ENCODE data around the gene WNT2B. TPM values are rescaled to one million over a fixed set of nuclear protein-coding genes. Genes with fewer than 3 reads are reported as not detected.

Gene WNT2B
- total RNA-seq, 1 experiment from 2014 or later = 14.7 TPM

DNA sequence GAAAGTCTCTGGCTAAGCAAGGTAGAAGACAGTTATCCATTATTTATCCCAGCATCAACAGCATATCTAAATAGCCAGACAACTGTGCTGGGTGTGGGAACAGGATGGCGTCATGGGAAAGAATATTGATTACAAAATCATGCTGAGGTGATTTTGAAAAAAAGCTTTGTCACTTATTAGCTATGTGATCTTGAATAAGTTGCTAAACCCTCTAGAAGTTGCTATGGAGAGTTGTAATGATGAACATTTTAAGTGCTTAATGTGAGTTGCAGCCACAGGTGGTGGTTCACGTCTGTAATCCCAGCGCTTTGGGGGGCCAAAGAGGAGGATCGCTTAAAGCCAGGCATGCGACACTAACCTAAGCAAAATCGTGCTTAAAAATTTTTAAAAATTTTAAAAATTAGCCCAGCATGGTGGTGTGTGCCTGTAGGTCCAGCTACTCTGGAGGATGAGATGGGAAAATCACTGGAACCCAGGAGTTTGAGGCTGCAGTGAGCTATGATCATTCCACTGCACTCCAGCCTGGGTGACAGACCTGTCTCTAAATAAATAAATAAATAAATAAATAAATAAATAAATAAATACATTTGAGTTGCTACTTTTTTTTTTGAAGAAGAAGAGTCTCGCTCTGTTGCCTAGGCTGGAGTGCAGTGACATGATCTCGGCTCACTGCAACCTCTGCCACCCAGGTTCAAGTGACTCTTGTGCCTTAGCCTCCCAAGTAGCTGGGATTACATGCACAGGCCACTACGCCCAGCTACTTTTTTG, 33.6 kb downstream of the WNT2B start:
- Histone ChIP-seq H3K27ac (no peak overlapping the region), H3K4me3 (no peak overlapping the region), H3K9me3 (replicated peaks) (no peaks in the 10 kb centered on the region), H3K36me3 (peaks cover 29% of the 10 kb centered on the region), H3K27me3 (replicated peaks) (no peaks in the 10 kb centered on the region), H3K4me1 (replicated peaks) (peaks cover 35% of the 10 kb centered on the region)
- DNase-seq (ENCODE audit: low read depth in 1 of 2, low spot score in 2 of 2) = no peak

DNA sequence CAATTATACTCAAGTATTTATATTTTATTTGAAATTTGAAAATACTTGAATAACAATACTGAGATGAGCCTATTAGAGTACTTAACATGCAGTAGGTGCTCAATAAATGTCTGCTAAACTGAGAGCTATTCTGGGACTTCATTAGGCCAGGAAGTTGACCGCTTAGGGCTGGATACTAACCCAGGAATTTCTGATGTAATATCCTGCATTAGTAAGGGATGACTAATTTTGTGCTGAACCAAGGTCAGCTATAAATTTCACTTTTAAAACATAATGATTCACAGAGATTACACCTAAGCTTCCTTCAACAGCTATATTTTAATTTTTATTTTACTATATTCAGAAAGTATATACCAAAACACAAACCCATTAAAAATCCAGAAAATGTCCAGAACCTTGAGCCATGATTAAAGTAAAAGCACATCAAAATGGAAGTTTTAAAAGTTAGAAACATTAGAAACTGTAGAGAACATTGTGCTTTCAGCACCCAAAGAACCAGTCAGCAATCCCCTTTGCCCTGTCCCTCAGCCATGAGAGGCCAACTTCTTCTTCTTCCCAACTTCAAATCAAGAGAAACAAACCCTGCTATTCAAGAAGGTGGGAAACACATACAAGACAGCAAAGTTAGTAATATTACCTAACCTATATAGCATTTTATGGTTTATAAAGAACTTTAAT, 35.4 kb downstream of the WNT2B start:
- Histone ChIP-seq H3K4me1 (replicated peaks) (peaks cover 34% of the 10 kb centered on the region), H3K27me3 (replicated peaks) (no peaks in the 10 kb centered on the region), H3K9me3 (replicated peaks) (no peaks in the 10 kb centered on the region), H3K36me3 (peaks cover 28% of the 10 kb centered on the region), H3K4me3 (no peak overlapping the region), H3K27ac (peak overlapping the region; percentile 99)
- peak; percentile 59 to 79 for DNase-seq (ENCODE audit: low read depth in 1 of 2, low spot score in 2 of 2)

DNA sequence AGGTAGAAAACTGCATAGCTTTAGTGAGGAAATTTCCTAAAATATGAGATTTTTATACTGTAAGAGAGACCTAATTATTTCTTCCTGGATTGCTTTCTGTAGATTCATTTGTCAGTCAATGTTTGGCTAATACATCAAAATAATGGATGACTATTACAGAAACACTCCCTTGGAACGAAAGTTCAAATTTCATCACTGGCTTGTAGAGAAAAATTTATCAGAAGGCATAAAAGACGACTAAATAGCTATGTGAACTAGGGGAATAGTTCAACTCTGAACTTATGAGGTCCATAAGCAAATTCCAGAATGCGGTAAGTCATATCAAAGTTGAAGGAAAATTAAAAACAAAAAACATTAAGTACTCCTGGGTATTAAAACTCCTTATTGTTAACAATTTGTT, 36.0 kb downstream of the WNT2B start:
- peaks cover 34% of the 10 kb centered on the region for H3K4me1 ChIP-seq (replicated peaks)
- DNase-seq (ENCODE audit: low read depth in 1 of 2, low spot score in 2 of 2) = no peak

DNA sequence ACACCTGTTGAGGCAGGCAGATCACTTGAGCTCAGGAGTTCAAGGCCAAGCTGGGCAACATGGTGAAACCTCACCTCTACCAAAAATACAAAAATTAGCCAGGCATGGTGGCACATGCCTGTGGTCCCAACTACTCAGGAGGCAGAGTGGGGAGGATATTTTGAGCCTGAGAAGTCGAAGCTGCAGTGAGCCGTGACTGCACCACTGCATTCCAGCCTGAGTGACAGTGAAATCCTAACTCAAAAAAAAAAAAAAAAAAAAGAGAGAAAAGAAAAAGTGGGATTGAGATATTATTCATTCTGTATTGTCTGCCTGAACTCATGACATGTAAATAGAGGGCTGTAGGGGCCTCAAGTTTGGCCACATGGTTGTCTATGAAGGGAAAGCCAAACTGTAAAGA, 37.3 kb downstream of the WNT2B start:
- Histone ChIP-seq H3K27ac (peak overlapping the region; percentile 99), H3K4me3 (no peak overlapping the region)
- DNase-seq (ENCODE audit: low read depth in 1 of 2, low spot score in 2 of 2) = peak; percentile 59 to 62

More for the DNA sequence above, 36.0 kb downstream of the WNT2B start:
- H3K27me3 ChIP-seq (replicated peaks) = no peaks in the 10 kb centered on the region
- H3K27ac ChIP-seq = peak overlapping the region; percentile 99
- no peaks in the 10 kb centered on the region for H3K9me3 ChIP-seq (replicated peaks)
- no peak overlapping the region for H3K4me3 ChIP-seq
- H3K36me3 ChIP-seq = peaks cover 27% of the 10 kb centered on the region

GRCh38 chr1:112548547-112548946, 39.8 kb downstream of the WNT2B start:
- H3K36me3 ChIP-seq = peaks cover 9% of the 10 kb centered on the region
- no peaks in the 10 kb centered on the region for H3K27me3 ChIP-seq (replicated peaks)
- peaks cover 30% of the 10 kb centered on the region for H3K4me1 ChIP-seq (replicated peaks)
- no peak overlapping the region for H3K4me3 ChIP-seq
- H3K9me3 ChIP-seq (replicated peaks) = no peaks in the 10 kb centered on the region
- no peak overlapping the region for H3K27ac ChIP-seq
- DNase-seq (ENCODE audit: low read depth in 1 of 2, low spot score in 2 of 2) = no peak

More for the DNA sequence above, 37.3 kb downstream of the WNT2B start:
- no peaks in the 10 kb centered on the region for H3K27me3 ChIP-seq (replicated peaks)
- H3K36me3 ChIP-seq = peaks cover 15% of the 10 kb centered on the region
- H3K4me1 ChIP-seq (replicated peaks) = peaks cover 34% of the 10 kb centered on the region
- H3K9me3 ChIP-seq (replicated peaks) = no peaks in the 10 kb centered on the region

GRCh38 chr1:112549590-112549989, 40.8 kb downstream of the WNT2B start:
- no peak for DNase-seq (ENCODE audit: low read depth in 1 of 2, low spot score in 2 of 2)
- peaks cover 20% of the 10 kb centered on the region for H3K4me1 ChIP-seq (replicated peaks)
- no peaks in the 10 kb centered on the region for H3K9me3 ChIP-seq (replicated peaks)
- H3K36me3 ChIP-seq = peaks cover 9% of the 10 kb centered on the region
- H3K27ac ChIP-seq = no peak overlapping the region
- no peak overlapping the region for H3K4me3 ChIP-seq
- no peaks in the 10 kb centered on the region for H3K27me3 ChIP-seq (replicated peaks)

GRCh38 chr1:112554411-112554810, 45.6 kb downstream of the WNT2B start:
- Histone ChIP-seq H3K27ac (no peak overlapping the region), H3K36me3 (no peaks in the 10 kb centered on the region)
- DNase-seq (ENCODE audit: low read depth in 1 of 2, low spot score in 2 of 2) = no peak

GRCh38 chr1:112557385-112557784, 48.6 kb downstream of the WNT2B start:
- no peak overlapping the region for H3K27ac ChIP-seq
- no peak overlapping the region for H3K4me3 ChIP-seq
- no peaks in the 10 kb centered on the region for H3K27me3 ChIP-seq (replicated peaks)
- H3K36me3 ChIP-seq = no peaks in the 10 kb centered on the region
- peaks cover 4% of the 10 kb centered on the region; the same call in 1 of the 2 replicates for H3K4me1 ChIP-seq (replicated peaks)
- H3K9me3 ChIP-seq (replicated peaks) = no peaks in the 10 kb centered on the region
- DNase-seq (ENCODE audit: low read depth in 1 of 2, low spot score in 2 of 2) = no peak

More at GRCh38 chr1:112554411-112554810, 45.6 kb downstream of the WNT2B start:
- H3K9me3 ChIP-seq (replicated peaks) = no peaks in the 10 kb centered on the region
- no peaks in the 10 kb centered on the region for H3K27me3 ChIP-seq (replicated peaks)
- H3K4me1 ChIP-seq (replicated peaks) = peaks cover 4% of the 10 kb centered on the region; the same call in 1 of the 2 replicates
- no peak overlapping the region for H3K4me3 ChIP-seq

- no peaks in the 10 kb centered on the region for H3K9me3 ChIP-seq (replicated peaks)
- no peak for DNase-seq (ENCODE audit: low read depth in 1 of 2, low spot score in 2 of 2)
Measured at GRCh38 chr1:112558634-112559033, 49.9 kb downstream of the WNT2B start.

GRCh38 chr1:112563341-112563740, 54.6 kb downstream of the WNT2B start:
- Histone ChIP-seq H3K27ac (no peak overlapping the region), H3K36me3 (peaks cover 3% of the 10 kb centered on the region), H3K4me3 (no peak overlapping the region), H3K9me3 (replicated peaks) (no peaks in the 10 kb centered on the region), H3K27me3 (replicated peaks) (no peaks in the 10 kb centered on the region), H3K4me1 (replicated peaks) (peaks cover 14% of the 10 kb centered on the region)
- peak in 1 of 2 experiments; percentile 14 for DNase-seq (ENCODE audit: low read depth in 1 of 2, low spot score in 2 of 2)

More at GRCh38 chr1:112558634-112559033, 49.9 kb downstream of the WNT2B start:
- Histone ChIP-seq H3K27ac (no peak overlapping the region), H3K4me1 (replicated peaks) (peaks cover 10% of the 10 kb centered on the region), H3K36me3 (no peaks in the 10 kb centered on the region), H3K4me3 (no peak overlapping the region), H3K27me3 (replicated peaks) (no peaks in the 10 kb centered on the region)

GRCh38 chr1:112564081-112564480, 55.3 kb downstream of the WNT2B start:
- Histone ChIP-seq H3K27me3 (replicated peaks) (no peaks in the 10 kb centered on the region), H3K4me3 (no peak overlapping the region), H3K4me1 (replicated peaks) (peaks cover 14% of the 10 kb centered on the region), H3K9me3 (replicated peaks) (no peaks in the 10 kb centered on the region), H3K36me3 (peaks cover 6% of the 10 kb centered on the region), H3K27ac (no peak overlapping the region)
- peak in 1 of 2 experiments; percentile 9 for DNase-seq (ENCODE audit: low read depth in 1 of 2, low spot score in 2 of 2)

DNA sequence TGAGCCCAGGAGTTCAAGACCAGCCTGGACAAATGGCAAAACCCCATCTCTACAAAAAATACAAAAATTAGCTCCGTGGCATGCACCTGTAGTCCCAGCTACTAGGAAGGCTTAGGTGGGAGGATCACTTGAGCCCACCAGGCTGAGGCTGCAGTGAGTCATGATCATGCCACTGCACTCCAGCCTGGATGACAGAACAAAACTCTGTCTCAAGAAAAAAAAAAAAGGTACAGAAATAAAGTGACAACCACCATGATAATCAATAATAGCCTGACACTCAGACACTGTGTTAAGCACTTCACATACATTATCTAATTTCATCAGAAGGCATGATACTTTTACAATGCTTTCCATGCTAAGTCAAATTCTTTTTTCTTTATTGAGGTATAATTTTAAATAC, 57.0 kb downstream of the WNT2B start:
- H3K27me3 ChIP-seq (replicated peaks) = no peaks in the 10 kb centered on the region
- no peak for DNase-seq (ENCODE audit: low read depth in 1 of 2, low spot score in 2 of 2)
- peaks cover 12% of the 10 kb centered on the region for H3K36me3 ChIP-seq
- H3K9me3 ChIP-seq (replicated peaks) = no peaks in the 10 kb centered on the region
- H3K4me3 ChIP-seq = no peak overlapping the region
- peaks cover 14% of the 10 kb centered on the region for H3K4me1 ChIP-seq (replicated peaks)
- H3K27ac ChIP-seq = no peak overlapping the region

- no peaks in the 10 kb centered on the region for H3K27me3 ChIP-seq (replicated peaks)
- DNase-seq (ENCODE audit: low read depth in 1 of 2, low spot score in 2 of 2) = peak; percentile 58 to 71
- no peaks in the 10 kb centered on the region for H3K9me3 ChIP-seq (replicated peaks)
- peaks cover 48% of the 10 kb centered on the region for H3K36me3 ChIP-seq
- H3K4me3 ChIP-seq = no peak overlapping the region
- peaks cover 14% of the 10 kb centered on the region for H3K4me1 ChIP-seq (replicated peaks)
- H3K27ac ChIP-seq = peak overlapping the region; percentile 11; the same call in 1 of the 2 replicates
Measured at GRCh38 chr1:112575154-112575804, 66.5 kb downstream of the WNT2B start.

GRCh38 chr1:112576240-112576639, 67.5 kb downstream of the WNT2B start:
- H3K9me3 ChIP-seq (replicated peaks) = no peaks in the 10 kb centered on the region
- H3K36me3 ChIP-seq = peaks cover 49% of the 10 kb centered on the region
- no peak overlapping the region for H3K4me3 ChIP-seq
- no peaks in the 10 kb centered on the region for H3K27me3 ChIP-seq (replicated peaks)
- H3K27ac ChIP-seq = peak overlapping the region; percentile 11; the same call in 1 of the 2 replicates
- H3K4me1 ChIP-seq (replicated peaks) = peaks cover 14% of the 10 kb centered on the region
- no peak for DNase-seq (ENCODE audit: low read depth in 1 of 2, low spot score in 2 of 2)

Measured in SJSA1 (cell line).